ENCODE measurements around the gene RTRAF. TPM values are rescaled to one million over a fixed set of nuclear protein-coding genes. Genes with fewer than 3 reads are reported as not detected.
A peak's percentile ranks its signal among the peaks of the same experiment; 100 is the strongest.

The RTRAF gene
- total and polyA plus RNA-seq, 2 experiments from 2014 or later: 150 to 729 TPM

GRCh38 chr14:52026017-52026660 is 36.8 kb downstream of the RTRAF start (continued):
- TF ChIP-seq ZNF462 (CRISPR knock-in tag; IDR thresholded peaks at IDR 0.05): no peak

- Histone ChIP-seq H3K79me2 (replicated peaks; ENCODE audit: insufficient read depth) (no peaks in the 10 kb centered on the region), H3F3A (replicated peaks; ENCODE audit: low read depth) (no peaks in the 10 kb centered on the region), H3K27me3 (ENCODE audit: insufficient read depth) (no peaks in the 10 kb centered on the region), H4K20me1 (replicated peaks; ENCODE audit: insufficient read depth) (no peaks in the 10 kb centered on the region), H3K27ac (ENCODE audit: low read depth) (no peak overlapping the region), H3K4me1 (ENCODE audit: insufficient read depth) (peaks cover 6% of the 10 kb centered on the region), H3K4me2 (no peak overlapping the region), H3K4me3 (no peak overlapping the region), H3K36me3 (ENCODE audit: insufficient read depth) (no peaks in the 10 kb centered on the region), H2AFZ (peak overlapping the region; percentile 80; the same call in 1 of the 2 replicates), H3K9me2 (ENCODE audit: insufficient read depth) (0 out of 2 replicates have a peak, but pooled peaks cover 8% of the 10 kb centered on the region)
- no peak for DNase-seq (ENCODE audit: low spot score)
- peaks cover 10% of the 10 kb centered on the region for H3K4me1 Mint-ChIP-seq
- peaks cover 4% of the 10 kb centered on the region for H3K27me3 Mint-ChIP-seq (ENCODE audit: insufficient read depth, low read depth, poor library complexity)
- peaks cover 7% of the 10 kb centered on the region; the same call in 1 of the 3 replicates for H3K9me3 Mint-ChIP-seq
- no peaks in the 10 kb centered on the region; the same call in 1 of the 3 replicates for H3K36me3 Mint-ChIP-seq (ENCODE audit: low read depth)
- H3K27ac Mint-ChIP-seq: no peak overlapping the region
- no peak overlapping the region for H3K4me3 Mint-ChIP-seq
- no peak for ATAC-seq
- TF ChIP-seq EZH2 (IDR thresholded peaks at IDR 0.05; ENCODE audit: low read depth, unreplicated experiment) (no peak), EZH2phosphoT487 (IDR thresholded peaks at IDR 0.05; ENCODE audit: unreplicated experiment) (no peak), CREB1 (CRISPR knock-in tag; IDR thresholded peaks at IDR 0.05; ENCODE audit: low read depth) (no peak), ZNF114 (CRISPR knock-in tag; IDR thresholded peaks at IDR 0.05) (no peak), NANOG (IDR thresholded peaks at IDR 0.05; ENCODE audit: borderline replicate concordance) (no peak), STAT1 (IDR thresholded peaks at IDR 0.05; ENCODE audit: unreplicated experiment) (no peak), ZNF331 (CRISPR knock-in tag; IDR thresholded peaks at IDR 0.05; ENCODE audit: low read depth) (no peak), JUNB (IDR thresholded peaks at IDR 0.05; ENCODE audit: unreplicated experiment) (no peak), POLR2AphosphoS5 (IDR thresholded peaks at IDR 0.05; ENCODE audit: low read depth) (no peak)
- TF ChIP-seq, protein P1, sequence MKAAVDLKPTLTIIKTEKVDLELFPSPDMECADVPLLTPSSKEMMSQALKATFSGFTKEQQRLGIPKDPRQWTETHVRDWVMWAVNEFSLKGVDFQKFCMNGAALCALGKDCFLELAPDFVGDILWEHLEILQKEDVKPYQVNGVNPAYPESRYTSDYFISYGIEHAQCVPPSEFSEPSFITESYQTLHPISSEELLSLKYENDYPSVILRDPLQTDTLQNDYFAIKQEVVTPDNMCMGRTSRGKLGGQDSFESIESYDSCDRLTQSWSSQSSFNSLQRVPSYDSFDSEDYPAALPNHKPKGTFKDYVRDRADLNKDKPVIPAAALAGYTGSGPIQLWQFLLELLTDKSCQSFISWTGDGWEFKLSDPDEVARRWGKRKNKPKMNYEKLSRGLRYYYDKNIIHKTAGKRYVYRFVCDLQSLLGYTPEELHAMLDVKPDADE (IDR thresholded peaks at IDR 0.05): no peak
- TF ChIP-seq, protein P2, sequence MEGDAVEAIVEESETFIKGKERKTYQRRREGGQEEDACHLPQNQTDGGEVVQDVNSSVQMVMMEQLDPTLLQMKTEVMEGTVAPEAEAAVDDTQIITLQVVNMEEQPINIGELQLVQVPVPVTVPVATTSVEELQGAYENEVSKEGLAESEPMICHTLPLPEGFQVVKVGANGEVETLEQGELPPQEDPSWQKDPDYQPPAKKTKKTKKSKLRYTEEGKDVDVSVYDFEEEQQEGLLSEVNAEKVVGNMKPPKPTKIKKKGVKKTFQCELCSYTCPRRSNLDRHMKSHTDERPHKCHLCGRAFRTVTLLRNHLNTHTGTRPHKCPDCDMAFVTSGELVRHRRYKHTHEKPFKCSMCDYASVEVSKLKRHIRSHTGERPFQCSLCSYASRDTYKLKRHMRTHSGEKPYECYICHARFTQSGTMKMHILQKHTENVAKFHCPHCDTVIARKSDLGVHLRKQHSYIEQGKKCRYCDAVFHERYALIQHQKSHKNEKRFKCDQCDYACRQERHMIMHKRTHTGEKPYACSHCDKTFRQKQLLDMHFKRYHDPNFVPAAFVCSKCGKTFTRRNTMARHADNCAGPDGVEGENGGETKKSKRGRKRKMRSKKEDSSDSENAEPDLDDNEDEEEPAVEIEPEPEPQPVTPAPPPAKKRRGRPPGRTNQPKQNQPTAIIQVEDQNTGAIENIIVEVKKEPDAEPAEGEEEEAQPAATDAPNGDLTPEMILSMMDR (conservative IDR thresholded peaks at IDR 0.05; ENCODE audit: low read depth in 2 of 2): no peak
- TF ChIP-seq, protein P3, sequence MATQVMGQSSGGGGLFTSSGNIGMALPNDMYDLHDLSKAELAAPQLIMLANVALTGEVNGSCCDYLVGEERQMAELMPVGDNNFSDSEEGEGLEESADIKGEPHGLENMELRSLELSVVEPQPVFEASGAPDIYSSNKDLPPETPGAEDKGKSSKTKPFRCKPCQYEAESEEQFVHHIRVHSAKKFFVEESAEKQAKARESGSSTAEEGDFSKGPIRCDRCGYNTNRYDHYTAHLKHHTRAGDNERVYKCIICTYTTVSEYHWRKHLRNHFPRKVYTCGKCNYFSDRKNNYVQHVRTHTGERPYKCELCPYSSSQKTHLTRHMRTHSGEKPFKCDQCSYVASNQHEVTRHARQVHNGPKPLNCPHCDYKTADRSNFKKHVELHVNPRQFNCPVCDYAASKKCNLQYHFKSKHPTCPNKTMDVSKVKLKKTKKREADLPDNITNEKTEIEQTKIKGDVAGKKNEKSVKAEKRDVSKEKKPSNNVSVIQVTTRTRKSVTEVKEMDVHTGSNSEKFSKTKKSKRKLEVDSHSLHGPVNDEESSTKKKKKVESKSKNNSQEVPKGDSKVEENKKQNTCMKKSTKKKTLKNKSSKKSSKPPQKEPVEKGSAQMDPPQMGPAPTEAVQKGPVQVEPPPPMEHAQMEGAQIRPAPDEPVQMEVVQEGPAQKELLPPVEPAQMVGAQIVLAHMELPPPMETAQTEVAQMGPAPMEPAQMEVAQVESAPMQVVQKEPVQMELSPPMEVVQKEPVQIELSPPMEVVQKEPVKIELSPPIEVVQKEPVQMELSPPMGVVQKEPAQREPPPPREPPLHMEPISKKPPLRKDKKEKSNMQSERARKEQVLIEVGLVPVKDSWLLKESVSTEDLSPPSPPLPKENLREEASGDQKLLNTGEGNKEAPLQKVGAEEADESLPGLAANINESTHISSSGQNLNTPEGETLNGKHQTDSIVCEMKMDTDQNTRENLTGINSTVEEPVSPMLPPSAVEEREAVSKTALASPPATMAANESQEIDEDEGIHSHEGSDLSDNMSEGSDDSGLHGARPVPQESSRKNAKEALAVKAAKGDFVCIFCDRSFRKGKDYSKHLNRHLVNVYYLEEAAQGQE (IDR thresholded peaks at IDR 0.05; ENCODE audit: unreplicated experiment): no peak
Observed at GRCh38 chr14:52026901-52027300, 37.6 kb downstream of the RTRAF start.
